ENCODE results near the gene MSI2.

Gene MSI2

GRCh38 chr17:57445772-57446472, 189.6 kb downstream of the MSI2 start:
- DNase-seq = no peak

DNA sequence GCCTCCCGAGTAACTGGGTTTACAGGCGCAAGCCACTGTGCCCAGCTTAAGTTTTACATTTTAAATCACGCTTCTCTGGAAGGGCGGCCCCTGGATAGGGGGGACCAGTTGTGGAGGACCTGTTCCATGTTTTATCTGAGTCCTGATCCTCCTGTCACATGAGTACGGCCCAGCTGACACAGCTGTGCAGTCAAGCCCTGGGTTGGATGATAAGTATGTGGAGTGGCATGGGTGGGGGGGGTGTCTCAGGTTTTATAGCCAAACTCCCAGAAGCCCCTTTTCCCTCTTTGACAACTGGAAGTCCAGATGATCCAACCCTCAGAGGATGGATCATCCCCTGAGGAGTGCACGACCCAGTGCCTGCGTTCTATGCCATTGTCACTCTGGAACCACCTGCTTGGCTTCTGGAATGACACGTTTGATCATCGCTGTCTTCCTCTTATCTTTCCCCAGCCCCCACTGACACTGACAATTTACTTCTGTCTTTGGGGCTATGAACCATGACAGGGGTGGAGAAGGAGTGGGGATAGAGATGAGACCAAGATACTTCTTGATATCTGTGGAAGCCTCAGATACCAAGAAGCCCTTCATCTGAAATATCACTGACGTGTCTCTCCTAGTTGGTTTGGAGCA, 191.2 kb downstream of the MSI2 start:
- DNase-seq = no peak

DNA sequence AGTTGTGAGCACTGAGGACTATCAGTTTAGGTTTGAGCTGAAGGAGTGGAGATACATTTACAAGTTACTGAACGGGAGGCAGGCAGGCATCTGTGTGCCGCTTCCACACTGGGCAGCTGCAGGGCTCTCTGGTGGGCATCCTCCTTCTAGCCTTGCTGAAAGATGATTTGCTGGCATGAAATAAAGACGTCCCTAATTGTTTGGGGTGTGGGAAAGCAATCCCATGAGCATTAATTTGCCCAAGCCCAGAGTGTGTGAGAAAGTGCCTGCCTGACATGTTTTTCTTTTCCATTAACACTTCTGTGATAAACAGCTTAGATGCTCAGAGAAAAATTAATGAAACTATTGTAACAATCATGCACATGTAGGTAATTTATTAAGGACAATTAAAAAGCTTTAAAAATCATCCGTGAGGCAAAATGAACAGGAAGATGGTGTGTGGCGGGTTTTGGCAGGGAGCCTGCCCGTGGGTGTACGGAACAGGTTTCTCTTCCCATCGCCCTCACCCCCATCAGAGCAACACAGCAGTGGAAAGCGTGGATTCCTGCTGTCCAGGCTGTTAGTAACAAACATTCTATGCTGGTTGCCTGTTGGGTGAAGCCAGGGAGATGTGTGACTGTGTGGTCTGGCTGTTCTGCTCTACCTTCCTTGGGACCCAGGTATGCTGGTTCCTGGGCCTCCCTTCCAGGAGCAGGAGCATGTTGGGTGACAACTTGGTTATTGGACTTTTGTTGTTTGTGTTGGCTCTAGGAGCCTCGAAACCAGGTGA, 191.9 kb downstream of the MSI2 start:
- peak; percentile 54 for DNase-seq

DNA sequence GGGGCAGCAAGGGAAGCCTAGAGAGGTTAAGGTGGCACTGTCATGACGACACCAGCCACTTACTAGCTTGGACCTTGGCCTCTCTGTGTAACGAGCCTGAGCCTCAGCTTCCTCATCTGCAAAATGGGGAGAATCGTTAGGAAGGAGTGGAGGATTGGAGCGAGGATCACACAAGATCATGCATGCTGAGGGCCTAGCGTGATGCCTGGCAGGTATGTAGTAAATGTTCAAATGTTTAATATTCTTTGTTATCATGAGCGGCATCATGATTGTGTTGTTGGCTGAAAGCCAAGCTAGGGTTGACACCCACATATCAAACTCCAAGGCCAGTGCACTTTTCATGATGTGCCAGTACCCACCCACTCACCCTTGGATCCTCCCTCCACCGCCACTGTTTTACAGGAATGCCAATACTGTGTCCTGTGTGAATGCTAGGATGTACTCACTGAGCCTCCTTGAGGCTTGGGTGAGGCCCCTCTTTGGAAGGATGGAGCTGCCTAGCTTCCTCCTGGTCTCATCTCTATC, 192.5 kb downstream of the MSI2 start:
- no peak for DNase-seq

GRCh38 chr17:57451191-57451590, 194.9 kb downstream of the MSI2 start:
- no peak for DNase-seq

GRCh38 chr17:57451643-57452042, 195.3 kb downstream of the MSI2 start:
- no peak for DNase-seq

DNA sequence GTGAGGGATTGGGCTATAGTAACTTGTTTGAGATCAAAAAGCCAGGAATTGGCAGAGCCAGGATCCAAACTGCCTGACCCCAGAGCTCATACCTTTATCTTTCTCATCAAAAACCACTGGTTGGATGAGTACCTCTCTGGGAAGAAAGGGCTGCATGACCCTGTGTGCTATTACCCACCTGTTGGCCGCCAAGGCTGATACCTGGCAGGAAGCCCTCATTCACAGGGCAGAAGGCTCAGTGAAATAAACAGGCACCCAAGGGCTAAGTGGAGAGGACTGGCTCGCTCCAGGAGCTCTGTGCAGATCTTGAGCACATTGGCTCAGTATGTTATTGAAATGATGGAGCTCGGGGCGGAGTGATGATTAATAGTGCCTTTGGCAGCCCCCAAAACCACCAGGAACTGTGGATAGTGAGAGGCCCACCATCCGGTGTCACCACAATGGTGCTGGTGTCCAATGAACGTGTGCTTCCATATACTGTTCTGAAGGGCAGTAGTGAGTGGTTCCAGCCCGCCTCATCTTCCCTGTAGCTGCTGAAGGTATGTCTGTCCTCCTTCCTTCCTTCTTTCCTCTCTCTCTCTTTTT, 197.6 kb downstream of the MSI2 start:
- DNase-seq = no peak

DNA sequence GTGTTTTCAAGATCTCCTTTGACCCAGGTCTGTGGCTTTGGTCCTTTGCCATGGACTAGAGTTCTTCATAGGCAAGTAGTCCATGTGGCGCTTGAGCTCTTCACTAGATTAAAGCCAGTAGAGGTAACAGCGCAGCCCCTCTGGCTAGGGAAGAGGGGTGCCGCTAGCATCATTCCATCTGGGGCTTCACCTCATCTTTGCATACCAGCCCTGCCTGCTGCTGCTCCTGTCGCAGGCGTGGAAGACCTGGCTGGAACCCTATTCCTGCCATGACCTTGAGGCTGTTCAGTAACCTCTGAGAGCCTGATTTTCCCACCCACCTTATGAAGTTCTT, 198.4 kb downstream of the MSI2 start:
- no peak for DNase-seq

GRCh38 chr17:57455063-57455914, 199.0 kb downstream of the MSI2 start:
- DNase-seq = no peak

- DNase-seq = no peak
Observed at GRCh38 chr17:57456622-57457021, 200.3 kb downstream of the MSI2 start.

- no peak for DNase-seq
Observed at GRCh38 chr17:57457188-57457587, 200.9 kb downstream of the MSI2 start.

- DNase-seq = peak; percentile 70
Observed at GRCh38 chr17:57458718-57459285, 202.5 kb downstream of the MSI2 start.

DNA sequence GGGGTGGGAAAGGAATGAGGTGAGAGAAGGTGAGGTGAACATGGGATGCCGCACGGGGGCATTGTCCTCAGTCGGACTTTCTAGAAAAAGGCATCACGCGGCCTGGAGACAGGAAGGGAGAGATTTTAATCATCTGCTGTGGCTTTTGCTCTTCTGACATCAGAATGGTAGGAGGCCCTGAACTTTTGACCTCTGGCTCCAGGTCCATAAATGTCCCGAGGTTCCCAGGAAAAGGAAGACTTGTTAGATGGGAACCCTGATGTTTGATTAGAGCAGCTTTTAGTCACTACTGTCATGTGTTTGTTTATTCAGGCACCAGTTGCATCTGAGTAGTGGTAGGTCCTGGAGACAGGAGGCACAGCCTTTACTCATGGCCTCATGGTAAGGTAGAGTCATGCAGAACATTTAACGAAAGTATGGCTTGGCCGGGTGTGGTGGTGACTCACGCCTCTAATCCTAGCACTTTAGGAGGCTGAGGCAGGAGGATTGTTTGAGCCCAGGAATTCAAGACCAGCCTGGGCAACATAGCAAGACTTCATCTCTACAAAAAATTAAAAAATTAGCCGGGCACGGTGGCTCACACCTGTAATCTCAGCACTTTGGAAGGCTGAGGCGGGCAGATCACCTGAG, 203.1 kb downstream of the MSI2 start:
- DNase-seq = no peak

DNA sequence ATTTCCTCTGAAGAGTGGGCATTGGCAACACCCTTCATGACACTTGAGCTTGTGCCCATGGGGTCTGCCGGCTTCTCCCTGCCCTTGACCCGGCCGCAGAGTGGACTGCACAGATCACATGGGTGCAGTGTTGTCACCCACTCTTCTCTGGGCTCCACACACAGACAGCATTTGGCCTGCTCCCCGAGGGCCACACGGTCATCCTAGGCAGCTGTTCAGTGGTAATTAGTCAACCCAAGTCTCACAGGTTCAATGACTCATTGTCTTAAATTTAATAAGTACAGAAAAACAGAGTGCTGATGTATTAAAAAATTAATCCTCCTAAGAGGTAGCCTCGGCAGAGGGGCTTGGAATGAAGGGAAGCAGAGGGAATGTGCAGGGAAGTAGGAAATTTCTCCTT, 204.8 kb downstream of the MSI2 start:
- DNase-seq = no peak

GRCh38 chr17:57462007-57462579, 205.8 kb downstream of the MSI2 start:
- no peak for DNase-seq

DNA sequence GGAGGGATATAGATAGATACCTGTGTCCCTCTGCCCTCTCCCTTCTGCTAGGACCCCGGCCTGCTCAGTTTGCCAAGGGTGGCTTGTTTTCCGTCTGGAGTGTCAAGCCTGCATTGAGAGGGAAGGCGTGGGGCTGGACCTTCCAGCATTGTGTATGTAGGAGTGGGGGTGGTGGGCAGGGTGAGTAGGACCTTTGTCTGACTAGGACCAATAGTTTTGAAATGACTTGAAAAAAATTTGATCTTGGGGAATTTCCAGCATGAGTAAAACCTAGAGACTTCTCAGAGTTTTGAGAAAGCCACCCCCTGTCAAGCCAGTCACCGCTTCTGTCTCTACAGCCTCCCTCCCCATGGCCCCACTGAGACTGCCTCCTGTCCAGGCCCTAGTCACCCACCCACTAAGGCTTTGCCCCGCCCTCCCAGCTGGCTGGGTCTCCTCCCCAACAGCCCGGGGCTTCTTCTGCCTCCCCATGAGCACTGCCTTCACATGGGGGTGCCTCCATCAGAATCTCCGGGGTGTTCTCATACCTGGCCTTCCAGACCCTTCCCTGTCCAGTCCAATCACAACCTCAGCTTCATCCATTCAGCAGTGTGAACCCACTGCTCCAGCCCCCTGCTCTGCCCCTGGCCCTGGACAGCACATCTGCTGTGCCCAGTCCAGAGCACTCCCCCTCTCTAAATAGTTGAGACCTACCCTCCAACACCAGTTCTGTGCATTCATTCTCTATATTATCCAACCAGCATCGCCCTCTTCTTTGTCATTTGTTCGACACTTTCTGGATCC, 207.0 kb downstream of the MSI2 start:
- DNase-seq = no peak

GRCh38 chr17:57464191-57464864, 208.0 kb downstream of the MSI2 start:
- DNase-seq = no peak

DNA sequence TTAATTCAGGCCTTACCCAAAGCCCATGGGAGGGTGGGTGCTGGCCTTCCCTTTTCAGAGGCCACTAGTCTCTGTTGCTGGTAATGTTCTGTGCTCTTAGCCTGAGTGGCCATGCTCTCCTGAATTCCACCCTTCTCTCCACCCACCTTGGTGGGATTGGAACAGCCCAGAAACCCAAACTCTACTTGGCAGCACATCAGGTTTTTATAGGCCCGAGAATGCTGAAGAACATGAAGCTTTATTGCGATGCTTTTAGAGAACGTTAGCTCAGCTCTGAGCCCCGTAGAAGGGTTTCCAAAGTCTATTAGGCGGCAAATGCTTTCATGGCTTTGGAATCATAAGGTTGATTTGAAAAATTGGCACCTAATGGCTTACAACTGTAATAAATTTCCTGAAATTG, 209.3 kb downstream of the MSI2 start:
- DNase-seq = no peak

GRCh38 chr17:57466017-57466471, 209.7 kb downstream of the MSI2 start:
- peak; percentile 27 for DNase-seq

DNA sequence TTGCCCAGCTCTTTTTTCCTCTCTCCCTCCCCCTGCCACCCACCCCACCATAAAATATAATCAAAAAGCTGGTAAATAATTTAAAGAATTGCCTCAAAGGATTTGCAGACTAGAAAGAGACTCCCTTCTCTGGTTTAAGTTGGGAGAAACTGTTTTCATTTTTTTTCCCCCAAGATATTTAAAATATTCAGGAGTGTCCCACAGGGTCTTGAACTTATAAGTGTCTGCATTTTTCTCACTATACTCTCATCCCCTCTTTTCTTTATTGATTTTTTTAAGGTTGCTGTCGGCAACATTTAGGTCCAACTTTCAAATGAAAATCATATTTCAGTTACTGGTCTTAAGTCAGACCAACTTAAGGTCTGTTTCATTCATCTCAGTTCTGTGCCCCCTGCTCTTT, 210.2 kb downstream of the MSI2 start:
- no peak for DNase-seq

Measured in NCI-H1436 (cell line).